SK-N-SH (cell line): Measurements from ENCODE around the gene LCE1D. TPM values are rescaled to one million over a fixed set of nuclear protein-coding genes. Genes with fewer than 3 reads are reported as not detected.

Source experiments
- CTCF ChIA-PET: fragments of 300-600, 350-600 bp; formaldehyde crosslinking; extraction: SDS; loops from one replicate; lab custom pipeline; 2021; lab: Yijun Ruan, JAX
- POLR2A ChIA-PET: fragments of 350-600 bp; sonication (Branson Sonifier 250); formaldehyde crosslinking; extraction: SDS; loops from one replicate; lab custom pipeline; 2020; ENCODE audit warnings: antibody characterized with exemption, inconsistent platforms; lab: Yijun Ruan, JAX
- DNase-seq: peaks from one replicate; pipeline ENCODE4 v3.0.0; 2012
- H2AFZ ChIP-seq: fragments of 200-600 bp; sonication (generic); 2 replicates; pipeline ENCODE4 v1.8.1; 2016; ENCODE audit warnings: antibody characterized with exemption, mild to moderate bottlenecking, low read depth
- H3F3A ChIP-seq: fragments of 200-600 bp; sonication (generic); replicated peaks from 2 replicates; pipeline ENCODE3; 2016; ENCODE audit warnings: antibody characterized with exemption, mild to moderate bottlenecking; ENCODE audit not compliant: insufficient read depth
- H3K27ac ChIP-seq, 2 experiments: fragments of 200-500 bp in 1 of 2; fragments of 200-600 bp in 1 of 2; sonication (Bioruptor generic) in 1 of 2; sonication (generic), shearing (Covaris generic) in 1 of 2; 2 replicates each; pipeline versions ENCODE4 v1.5.1 to v1.6.1; 2014 to 2016; ENCODE audit warnings: low read depth in 2 of 2, inconsistent platforms in 1 of 2, low read length in 1 of 2, mild to moderate bottlenecking in 1 of 2, mixed read lengths in 1 of 2
- H3K27me3 ChIP-seq: fragments of 200-600 bp; sonication (generic), shearing (Covaris generic); 2 replicates; pipeline ENCODE4 v1.6.1; 2016; ENCODE audit warnings: mixed run types; ENCODE audit not compliant: insufficient read depth
- H3K36me3 ChIP-seq, 2 experiments: fragments of 200-500 bp in 1 of 2; fragments of 200-600 bp in 1 of 2; sonication (Bioruptor generic) in 1 of 2; sonication (generic) in 1 of 2; replicated peaks in 1 of 2; 2 replicates each; pipeline versions ENCODE3 to v1.5.1; 2014 to 2016; ENCODE audit warnings: low read length in 1 of 2, mild to moderate bottlenecking in 1 of 2; ENCODE audit not compliant: insufficient read depth in 2 of 2, control insufficient read depth in 1 of 2
- H3K4me1 ChIP-seq, 2 experiments: fragments of 200-500 bp in 1 of 2; fragments of 200-600 bp in 1 of 2; sonication (Bioruptor generic) in 1 of 2; sonication (generic), shearing (Covaris generic) in 1 of 2; 2 replicates each; pipeline versions ENCODE4 v1.5.1 to v1.6.1; 2014 to 2016; ENCODE audit warnings: low read depth in 1 of 2, low read length in 1 of 2, mixed run types in 1 of 2; ENCODE audit not compliant: insufficient read depth in 2 of 2, control insufficient read depth in 1 of 2
- H3K4me2 ChIP-seq: fragments of 200-600 bp; sonication (generic), shearing (Covaris generic); 2 replicates; pipeline ENCODE4 v1.6.1; 2017; ENCODE audit warnings: mixed run types
- H3K4me3 ChIP-seq, 2 experiments: fragments of 200-500 bp in 1 of 2; fragments of 200-600 bp in 1 of 2; sonication (Bioruptor generic) in 1 of 2; sonication (generic), shearing (Covaris generic) in 1 of 2; 2 replicates each; pipeline versions ENCODE4 v1.5.1 to v1.8.1; 2014 to 2016; ENCODE audit warnings: low read depth in 2 of 2, inconsistent platforms in 1 of 2, low read length in 1 of 2, mild to moderate bottlenecking in 1 of 2, mixed read lengths in 1 of 2, moderate library complexity in 1 of 2
- H3K79me2 ChIP-seq: fragments of 200-600 bp; sonication (generic); 2 replicates; pipeline ENCODE4 v1.8.1; 2017; ENCODE audit warnings: mild to moderate bottlenecking; ENCODE audit not compliant: insufficient read depth
- H3K9ac ChIP-seq: fragments of 200-600 bp; sonication (generic); 2 replicates; pipeline ENCODE4 v1.6.1; 2017; ENCODE audit warnings: mixed run types
- H3K9me2 ChIP-seq: fragments of 200-600 bp; sonication (generic); 2 replicates; pipeline ENCODE4 v1.6.1; 2017; ENCODE audit warnings: mixed run types
- H3K9me3 ChIP-seq: fragments of 200-600 bp; sonication (generic); 2 replicates; pipeline ENCODE4 v1.6.1; 2017; ENCODE audit warnings: mixed run types, mild to moderate bottlenecking, moderate library complexity
- H4K20me1 ChIP-seq: fragments of 200-600 bp; sonication (generic); 2 replicates; pipeline ENCODE4 v1.6.1; 2017; ENCODE audit warnings: mild to moderate bottlenecking, mixed run types; ENCODE audit not compliant: insufficient read depth
- EP300 ChIP-seq, 2 experiments: IDR thresholded peaks; 2 replicates each; pipeline versions ENCODE4 v1.4.0 to v1.6.1; 2012; ENCODE audit warnings: borderline replicate concordance in 1 of 2, low read depth in 1 of 2, low read length in 1 of 2
- EZH2phosphoT487 ChIP-seq: fragments of 200-600 bp; sonication (generic); IDR thresholded peaks from 2 replicates; pipeline ENCODE4 v1.6.1; 2017; ENCODE audit warnings: low read depth, mixed run types, mild to moderate bottlenecking, antibody characterized with exemption, moderate library complexity, borderline replicate concordance
- FOXJ3 ChIP-seq: sonication (generic); formaldehyde crosslinking; IDR thresholded peaks from 2 replicates; pipeline ENCODE4 v1.5.1; 2020; ENCODE audit warnings: mild to moderate bottlenecking, missing genetic modification reagents
- FOXM1 ChIP-seq: IDR thresholded peaks from 2 replicates; pipeline ENCODE4 v1.4.0; 2012; ENCODE audit warnings: low read depth, mild to moderate bottlenecking
- MXI1 ChIP-seq: IDR thresholded peaks from 2 replicates; pipeline ENCODE4 v1.6.1; 2012; ENCODE audit warnings: mild to moderate bottlenecking, low read depth, low read length, improper control_type of control experiment
- NFIC ChIP-seq: IDR thresholded peaks from 2 replicates; pipeline ENCODE4 v1.4.0; 2012; ENCODE audit warnings: borderline replicate concordance
- RAD21 ChIP-seq: IDR thresholded peaks from 2 replicates; pipeline ENCODE4 v1.6.1; 2012; ENCODE audit warnings: mild to moderate bottlenecking, low read length
- RCOR1 ChIP-seq: fragments of 150-350 bp; IDR thresholded peaks from 2 replicates; pipeline ENCODE4 v1.6.1; 2017; ENCODE audit warnings: antibody characterized with exemption, low read length
- RFX5 ChIP-seq: IDR thresholded peaks from 2 replicates; pipeline ENCODE4 v1.6.1; 2012; ENCODE audit warnings: mild to moderate bottlenecking, improper control_type of control experiment, low read length
- RXRA ChIP-seq: IDR thresholded peaks from 2 replicates; pipeline ENCODE4 v1.4.0; 2012; ENCODE audit warnings: low read depth, mild to moderate bottlenecking, borderline replicate concordance
- SIN3A ChIP-seq: IDR thresholded peaks from 2 replicates; pipeline ENCODE4 v1.6.1; 2012; ENCODE audit warnings: low read depth, mild to moderate bottlenecking, low read length, moderate library complexity, borderline replicate concordance
- TAF1 ChIP-seq: IDR thresholded peaks from 2 replicates; pipeline ENCODE4 v1.6.1; 2012; ENCODE audit warnings: low read depth, mild to moderate bottlenecking, low read length, moderate library complexity, borderline replicate concordance
- TCF12 ChIP-seq: IDR thresholded peaks from 2 replicates; pipeline ENCODE4 v1.4.0; 2012
- TEAD4 ChIP-seq: IDR thresholded peaks from 2 replicates; pipeline ENCODE4 v1.4.0; 2012; ENCODE audit warnings: mild to moderate bottlenecking, borderline replicate concordance; ENCODE audit not compliant: insufficient read depth
- WGBS: methylation state at CpG from one replicate; pipeline ENCODE4 v1.1.6; 2017; ENCODE audit warnings: low lambda C conversion rate; 5-methylcytosine and 5-hydroxymethylcytosine counted together
- polyA plus RNA-seq, 3 experiments: library from polyadenylated mRNA; depleted of rRNA; stranded (reverse); fragments of >200 nt; gene quantifications; 2 replicates each; pipeline ENCODE4 v1.2.3, GENCODE V29; 2012
- TF ChIP-seq, protein P1 (sequence below): IDR thresholded peaks from 2 replicates; pipeline ENCODE4 v1.4.0; 2012; ENCODE audit warnings: low read depth
- TF ChIP-seq, protein P2 (sequence below): IDR thresholded peaks from 2 replicates; pipeline ENCODE4 v1.4.0; 2012; ENCODE audit warnings: low read depth, borderline replicate concordance
- TF ChIP-seq, protein P3 (sequence below): fragments of 150-350 bp; IDR thresholded peaks from 2 replicates; pipeline ENCODE4 v1.6.1; 2016; ENCODE audit warnings: mild to moderate bottlenecking, low read depth, low read length
- TF ChIP-seq, protein P4 (sequence below): IDR thresholded peaks from 2 replicates; pipeline ENCODE4; 2012

LCE1D gene
- polyA plus RNA-seq, 1 of the 3 experiments (the other 2 are of a cell fraction): not detected

DNA sequence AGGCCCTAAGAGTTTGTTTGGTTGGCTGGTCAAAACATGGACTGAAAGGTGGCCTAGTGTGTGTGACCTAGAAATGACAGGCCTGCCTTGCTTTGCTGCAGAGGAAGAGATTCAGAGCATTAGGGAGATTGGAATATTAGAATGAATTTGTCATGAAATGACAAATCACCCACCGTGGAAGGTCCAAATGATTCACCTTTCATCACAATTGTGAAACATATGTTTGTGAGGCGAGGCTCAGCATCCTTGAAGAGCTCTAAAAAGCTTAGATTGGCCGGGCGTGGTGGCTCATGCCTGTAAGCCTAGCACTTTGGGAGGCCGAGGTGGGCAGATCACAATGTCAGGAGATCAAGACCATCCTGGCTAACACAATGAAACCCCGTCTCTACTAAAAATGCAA, 20.8 kb downstream of the LCE1D start (continued):
- TF ChIP-seq TEAD4: no peak

DNA sequence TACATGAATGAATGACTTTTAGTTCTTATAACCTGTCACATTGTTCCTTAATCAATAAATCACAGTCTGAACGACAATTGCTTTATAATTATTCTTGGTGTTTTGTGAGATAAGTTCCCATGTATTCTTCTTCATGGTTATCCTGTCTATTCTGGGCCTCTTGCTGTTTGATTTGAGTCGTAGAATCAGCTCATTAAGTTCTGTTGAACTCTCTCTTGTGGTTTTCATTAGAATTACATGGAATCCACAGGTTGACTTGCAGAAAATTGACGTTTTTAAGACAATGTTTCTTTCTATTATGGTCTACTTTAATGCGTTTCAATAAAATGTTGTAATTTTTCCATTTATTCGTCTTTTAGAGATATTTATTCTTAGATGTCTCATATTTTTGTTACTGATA, 26.8 kb downstream of the LCE1D start:
- Histone ChIP-seq H2AFZ (no peak overlapping the region), H3K9me3 (no peaks in the 10 kb centered on the region), H3K4me1 (no peaks in the 10 kb centered on the region; a peak in 1 of 4 replicates), H4K20me1 (no peaks in the 10 kb centered on the region), H3F3A (no peaks in the 10 kb centered on the region), H3K4me3 (no peak overlapping the region), H3K27ac (no peak overlapping the region), H3K9ac (no peak overlapping the region), H3K36me3 (no peaks in the 10 kb centered on the region), H3K79me2 (no peaks in the 10 kb centered on the region), H3K27me3 (peaks cover 7% of the 10 kb centered on the region; the same call in 1 of the 2 replicates), H3K4me2 (no peak overlapping the region), H3K9me2 (no peaks in the 10 kb centered on the region)
- no peak for DNase-seq
- TF ChIP-seq, protein P1, sequence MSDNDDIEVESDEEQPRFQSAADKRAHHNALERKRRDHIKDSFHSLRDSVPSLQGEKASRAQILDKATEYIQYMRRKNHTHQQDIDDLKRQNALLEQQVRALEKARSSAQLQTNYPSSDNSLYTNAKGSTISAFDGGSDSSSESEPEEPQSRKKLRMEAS: no peak
- TF ChIP-seq EP300 (IDR thresholded peaks at IDR 0.05; ENCODE audit: borderline replicate concordance in 1 of 2, low read depth in 1 of 2, low read length in 1 of 2): no peak
- no peak for TF ChIP-seq RCOR1
- TF ChIP-seq RXRA: no peak
- TF ChIP-seq, protein P2, sequence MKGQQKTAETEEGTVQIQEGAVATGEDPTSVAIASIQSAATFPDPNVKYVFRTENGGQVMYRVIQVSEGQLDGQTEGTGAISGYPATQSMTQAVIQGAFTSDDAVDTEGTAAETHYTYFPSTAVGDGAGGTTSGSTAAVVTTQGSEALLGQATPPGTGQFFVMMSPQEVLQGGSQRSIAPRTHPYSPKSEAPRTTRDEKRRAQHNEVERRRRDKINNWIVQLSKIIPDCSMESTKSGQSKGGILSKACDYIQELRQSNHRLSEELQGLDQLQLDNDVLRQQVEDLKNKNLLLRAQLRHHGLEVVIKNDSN: no peak
- TF ChIP-seq FOXM1: no peak
- TF ChIP-seq MXI1: no peak
- TF ChIP-seq TAF1: no peak
- TF ChIP-seq RFX5: no peak
- TF ChIP-seq NFIC: no peak
- WGBS: 1% methylated on average over 5 of the region's 5 CpGs
- POLR2A ChIA-PET: no interaction called here
- CTCF ChIA-PET: no interaction called here

DNA sequence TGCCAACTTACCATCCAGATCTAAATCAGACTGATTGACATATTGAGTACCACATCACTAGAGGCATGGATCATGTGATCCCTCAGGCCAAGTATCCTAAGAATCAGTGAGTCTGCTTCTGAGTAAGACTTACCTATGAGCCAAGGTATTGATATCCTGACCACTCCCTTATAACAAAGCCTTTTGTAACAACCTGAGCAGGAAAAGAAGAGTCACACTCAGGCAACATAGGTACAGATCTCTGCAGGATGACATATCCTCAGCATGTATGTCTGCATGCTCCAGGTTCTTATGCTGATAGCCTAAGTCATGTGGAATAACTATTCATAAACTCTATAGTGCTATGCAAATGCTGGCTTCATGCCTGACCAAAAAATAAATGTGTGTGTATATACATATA, 28.4 kb downstream of the LCE1D start:
- no peak for DNase-seq
- Histone ChIP-seq H3K27ac (no peak overlapping the region), H2AFZ (no peak overlapping the region), H4K20me1 (no peaks in the 10 kb centered on the region), H3K9me3 (no peaks in the 10 kb centered on the region), H3F3A (no peaks in the 10 kb centered on the region), H3K4me1 (no peaks in the 10 kb centered on the region; a peak in 1 of 4 replicates), H3K9ac (no peak overlapping the region), H3K79me2 (no peaks in the 10 kb centered on the region), H3K9me2 (no peaks in the 10 kb centered on the region), H3K36me3 (no peaks in the 10 kb centered on the region), H3K27me3 (peaks cover 7% of the 10 kb centered on the region; the same call in 1 of the 2 replicates), H3K4me3 (no peak overlapping the region), H3K4me2 (no peak overlapping the region)
- POLR2A ChIA-PET: no interaction called here
- TF ChIP-seq, protein P2: no peak
- TF ChIP-seq TAF1 (no peak), SIN3A (no peak), FOXJ3 (CRISPR knock-in tag) (no peak), TEAD4 (no peak), TCF12 (no peak), FOXM1 (no peak), EZH2phosphoT487 (no peak), RFX5 (no peak), RAD21 (no peak)
- TF ChIP-seq, protein P1: no peak
- TF ChIP-seq, protein P3, sequence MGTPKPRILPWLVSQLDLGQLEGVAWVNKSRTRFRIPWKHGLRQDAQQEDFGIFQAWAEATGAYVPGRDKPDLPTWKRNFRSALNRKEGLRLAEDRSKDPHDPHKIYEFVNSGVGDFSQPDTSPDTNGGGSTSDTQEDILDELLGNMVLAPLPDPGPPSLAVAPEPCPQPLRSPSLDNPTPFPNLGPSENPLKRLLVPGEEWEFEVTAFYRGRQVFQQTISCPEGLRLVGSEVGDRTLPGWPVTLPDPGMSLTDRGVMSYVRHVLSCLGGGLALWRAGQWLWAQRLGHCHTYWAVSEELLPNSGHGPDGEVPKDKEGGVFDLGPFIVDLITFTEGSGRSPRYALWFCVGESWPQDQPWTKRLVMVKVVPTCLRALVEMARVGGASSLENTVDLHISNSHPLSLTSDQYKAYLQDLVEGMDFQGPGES: no peak
- TF ChIP-seq, protein P4, sequence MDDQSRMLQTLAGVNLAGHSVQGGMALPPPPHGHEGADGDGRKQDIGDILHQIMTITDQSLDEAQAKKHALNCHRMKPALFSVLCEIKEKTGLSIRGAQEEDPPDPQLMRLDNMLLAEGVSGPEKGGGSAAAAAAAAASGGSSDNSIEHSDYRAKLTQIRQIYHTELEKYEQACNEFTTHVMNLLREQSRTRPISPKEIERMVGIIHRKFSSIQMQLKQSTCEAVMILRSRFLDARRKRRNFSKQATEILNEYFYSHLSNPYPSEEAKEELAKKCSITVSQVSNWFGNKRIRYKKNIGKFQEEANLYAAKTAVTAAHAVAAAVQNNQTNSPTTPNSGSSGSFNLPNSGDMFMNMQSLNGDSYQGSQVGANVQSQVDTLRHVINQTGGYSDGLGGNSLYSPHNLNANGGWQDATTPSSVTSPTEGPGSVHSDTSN: no peak
- CTCF ChIA-PET: no interaction called here
